ES-I3 (cell line): ENCODE measurements around the gene MMD2.
"Not testable (repeated sequence)": the region's sequence is repeated elsewhere in the genome, so short reads cannot be mapped to it uniquely, and the experiment has no call there.

Source experiments
- H3K36me3 ChIP-seq: 2 replicates; pipeline ENCODE4 v1.6.1; 2013; ENCODE audit warnings: mild to moderate bottlenecking, low read length, control low read depth, moderate library complexity; ENCODE audit not compliant: insufficient read depth
- H3K4me1 ChIP-seq: 2 replicates; pipeline ENCODE4 v1.6.1; 2013; ENCODE audit warnings: mild to moderate bottlenecking, control low read depth, low read length; ENCODE audit not compliant: insufficient read depth
- H3K9ac ChIP-seq: 2 replicates; pipeline ENCODE4 v1.6.1; 2013; ENCODE audit warnings: low read depth, mild to moderate bottlenecking, low read length, moderate library complexity
- H3K9me3 ChIP-seq: 2 replicates; pipeline ENCODE4 v1.6.1; 2013; ENCODE audit warnings: mild to moderate bottlenecking, low read length, moderate library complexity; ENCODE audit not compliant: control insufficient read depth, insufficient read depth

Gene MMD2

GRCh38 chr7:4893929-4894475 lies 65.0 kb downstream of the MMD2 start:
- no peaks in the 10 kb centered on the region for H3K4me1 ChIP-seq
- no peaks in the 10 kb centered on the region for H3K9me3 ChIP-seq
- no peak overlapping the region for H3K9ac ChIP-seq
- H3K36me3 ChIP-seq: no peaks in the 10 kb centered on the region

- H3K4me1 ChIP-seq, H3K36me3 ChIP-seq, H3K9me3 ChIP-seq, H3K9ac ChIP-seq: not testable (repeated sequence)
Measured at GRCh38 chr7:4893188-4893587, 65.8 kb downstream of the MMD2 start.

GRCh38 chr7:4891522-4891921 lies 67.5 kb downstream of the MMD2 start:
- H3K9ac ChIP-seq, H3K9me3 ChIP-seq, H3K4me1 ChIP-seq, H3K36me3 ChIP-seq: not testable (repeated sequence)

GRCh38 chr7:4889682-4890081 lies 69.3 kb downstream of the MMD2 start:
- no peaks in the 10 kb centered on the region for H3K36me3 ChIP-seq
- no peaks in the 10 kb centered on the region for H3K4me1 ChIP-seq
- H3K9me3 ChIP-seq: no peaks in the 10 kb centered on the region
- no peak overlapping the region for H3K9ac ChIP-seq

- H3K36me3 ChIP-seq: no peaks in the 10 kb centered on the region
- H3K9ac ChIP-seq: no peak overlapping the region
- H3K4me1 ChIP-seq: no peaks in the 10 kb centered on the region
Measured at GRCh38 chr7:4888161-4888560, 70.8 kb downstream of the MMD2 start.

GRCh38 chr7:4886671-4887070 lies 72.3 kb downstream of the MMD2 start:
- no peaks in the 10 kb centered on the region for H3K36me3 ChIP-seq
- H3K9me3 ChIP-seq: no peaks in the 10 kb centered on the region
- no peak overlapping the region for H3K9ac ChIP-seq
- H3K4me1 ChIP-seq: no peaks in the 10 kb centered on the region

More at GRCh38 chr7:4888161-4888560, 70.8 kb downstream of the MMD2 start:
- no peaks in the 10 kb centered on the region for H3K9me3 ChIP-seq

GRCh38 chr7:4885317-4885807 lies 73.6 kb downstream of the MMD2 start:
- Histone ChIP-seq H3K4me1 (no peaks in the 10 kb centered on the region), H3K36me3 (no peaks in the 10 kb centered on the region), H3K9ac (no peak overlapping the region), H3K9me3 (no peaks in the 10 kb centered on the region)

GRCh38 chr7:4884164-4884563 lies 74.8 kb downstream of the MMD2 start:
- Histone ChIP-seq H3K4me1 (no peaks in the 10 kb centered on the region), H3K36me3 (no peaks in the 10 kb centered on the region), H3K9me3 (no peaks in the 10 kb centered on the region), H3K9ac (peak overlapping the region; percentile 2; the same call in 1 of the 2 replicates)

- peak within 1 kb of the TSS; percentile 46 for H3K9ac ChIP-seq
Measured at GRCh38 chr7:4883372-4884144, 75.4 kb downstream of the MMD2 start, which contains the start of gene RADIL. RADIL (minus strand) TSS chr7:4883716; CDS start chr7:4878139, 5,577 bp downstream.

GRCh38 chr7:4883033-4883371 lies 76.0 kb downstream of the MMD2 start:
- Histone ChIP-seq H3K4me1 (no peaks in the 10 kb centered on the region), H3K36me3 (no peaks in the 10 kb centered on the region), H3K9ac (peak overlapping the region; percentile 46), H3K9me3 (no peaks in the 10 kb centered on the region)

More at GRCh38 chr7:4883372-4884144, 75.4 kb downstream of the MMD2 start, which contains the start of gene RADIL:
- H3K36me3 ChIP-seq: no peaks in the 10 kb centered on the region
- no peaks in the 10 kb centered on the region for H3K4me1 ChIP-seq
- H3K9me3 ChIP-seq: no peaks in the 10 kb centered on the region

GRCh38 chr7:4882169-4883032 lies 76.6 kb downstream of the MMD2 start:
- no peaks in the 10 kb centered on the region for H3K36me3 ChIP-seq
- no peaks in the 10 kb centered on the region for H3K4me1 ChIP-seq
- H3K9me3 ChIP-seq: no peaks in the 10 kb centered on the region
- peak overlapping the region; percentile 46 for H3K9ac ChIP-seq

GRCh38 chr7:4880218-4880617 lies 78.8 kb downstream of the MMD2 start:
- H3K4me1 ChIP-seq: no peaks in the 10 kb centered on the region
- H3K36me3 ChIP-seq: no peaks in the 10 kb centered on the region; the same call in 1 of the 2 replicates
- H3K9me3 ChIP-seq: no peaks in the 10 kb centered on the region
- H3K9ac ChIP-seq: no peak overlapping the region

GRCh38 chr7:4879396-4880081 lies 79.4 kb downstream of the MMD2 start:
- no peaks in the 10 kb centered on the region; the same call in 1 of the 2 replicates for H3K36me3 ChIP-seq
- no peaks in the 10 kb centered on the region for H3K4me1 ChIP-seq
- H3K9ac ChIP-seq: no peak overlapping the region
- no peaks in the 10 kb centered on the region for H3K9me3 ChIP-seq
